DOHH2 (cell line): ENCODE measurements around the gene KDELR3.

Source experiments
- CTCF ChIP-seq: fragments of 200-600 bp; sonication (generic); IDR thresholded peaks from one replicate; pipeline ENCODE4 v1.5.1; 2014; ENCODE audit warnings: antibody characterized with exemption, mild to moderate bottlenecking, low read depth, low read length; ENCODE audit not compliant: poor library complexity, severe bottlenecking
- EZH2phosphoT487 ChIP-seq: fragments of 200-600 bp; sonication (generic); IDR thresholded peaks from 2 replicates; pipeline ENCODE4 v1.6.1; 2017; ENCODE audit warnings: borderline replicate concordance, mild to moderate bottlenecking, antibody characterized with exemption, low read length, moderate library complexity, mixed read lengths

GRCh38 chr22:38453066-38453672 is 14.7 kb upstream of the KDELR3 start:
- TF ChIP-seq CTCF (no peak), EZH2phosphoT487 (no peak)
